HG03342 (cell line): ENCODE results near the gene TNNI3K.

Source experiments
- ATAC-seq: cut with Tn5 transposase; IDR thresholded peaks from one replicate; pipeline ENCODE4 v1.9.1; 2021; ENCODE audit warnings: mild to moderate bottlenecking, moderate library complexity; ENCODE audit not compliant: unreplicated experiment

TNNI3K gene

DNA sequence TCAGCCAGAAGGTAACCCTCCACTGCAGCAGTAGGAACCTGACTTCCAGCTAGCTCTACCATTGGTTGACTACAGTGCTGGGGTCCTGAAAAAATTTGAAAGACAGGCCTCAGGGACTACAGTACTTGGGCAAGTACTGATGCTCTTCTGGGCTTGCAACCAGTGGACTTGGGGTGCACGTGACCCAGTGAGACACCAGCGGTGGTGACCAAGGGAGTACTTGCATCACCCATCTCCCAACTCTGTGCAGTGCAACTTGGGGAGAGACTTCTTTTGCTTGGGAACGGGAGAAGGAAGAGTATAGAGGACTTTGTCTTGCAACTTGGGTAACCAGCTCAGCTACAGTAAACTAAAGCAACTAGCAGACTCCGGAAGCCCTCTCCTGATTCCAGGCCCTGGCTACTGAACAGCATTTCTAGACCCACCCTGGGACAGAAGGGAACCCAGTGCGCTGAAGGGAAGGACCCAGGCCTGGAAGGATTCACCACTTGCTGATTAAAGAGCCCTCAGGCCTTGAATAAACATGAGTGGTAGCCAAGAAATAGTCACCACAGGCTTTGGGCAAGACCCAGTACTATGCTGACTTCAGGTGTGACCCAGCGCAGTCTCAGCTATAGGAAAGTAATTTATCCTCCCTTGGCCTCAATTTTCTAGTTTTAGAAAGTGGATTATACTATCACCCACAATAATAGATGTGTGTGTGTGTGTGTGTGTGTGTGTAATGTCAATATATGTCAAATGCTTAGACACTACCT is 45.6 kb downstream of the TNNI3K start:
- ATAC-seq = no peak

DNA sequence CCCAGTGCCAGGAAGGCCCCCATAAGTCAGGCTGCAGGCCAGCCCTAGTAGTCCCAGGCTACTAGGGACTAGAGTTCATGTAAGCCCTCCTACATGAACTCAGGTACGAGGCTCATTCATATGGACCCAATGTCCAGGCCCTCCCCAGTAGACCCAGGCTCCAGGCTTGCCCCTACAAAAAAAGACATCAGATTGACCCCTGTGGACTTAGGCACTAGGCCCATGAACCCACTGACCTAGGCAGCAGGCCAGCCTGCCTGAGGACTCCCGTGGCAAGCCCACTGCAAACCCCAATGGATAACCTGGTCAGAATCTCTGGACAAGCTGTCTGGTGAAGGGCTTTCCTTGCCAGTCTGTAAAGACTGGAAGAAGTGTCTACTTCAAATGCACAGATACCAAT is 51.2 kb downstream of the TNNI3K start:
- ATAC-seq = no peak

DNA sequence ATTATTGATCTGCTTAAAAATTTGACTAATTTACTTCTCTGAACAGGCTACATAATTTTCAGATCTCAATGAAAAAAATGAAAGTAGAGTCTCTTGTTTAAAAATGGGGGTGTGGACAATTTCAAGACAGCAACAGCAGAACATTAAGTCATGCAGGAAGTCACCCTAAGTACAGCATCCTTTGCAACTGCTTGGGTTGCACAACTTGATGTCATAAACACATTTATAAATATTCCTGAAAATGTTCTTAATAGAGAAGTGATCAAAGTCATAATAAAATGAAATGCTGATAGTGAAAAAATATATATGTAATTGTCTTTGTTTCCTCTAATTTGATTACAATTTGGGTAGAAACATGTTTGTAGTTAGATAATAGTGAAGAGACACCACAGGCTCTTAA is 79.3 kb downstream of the TNNI3K start:
- ATAC-seq = no peak

DNA sequence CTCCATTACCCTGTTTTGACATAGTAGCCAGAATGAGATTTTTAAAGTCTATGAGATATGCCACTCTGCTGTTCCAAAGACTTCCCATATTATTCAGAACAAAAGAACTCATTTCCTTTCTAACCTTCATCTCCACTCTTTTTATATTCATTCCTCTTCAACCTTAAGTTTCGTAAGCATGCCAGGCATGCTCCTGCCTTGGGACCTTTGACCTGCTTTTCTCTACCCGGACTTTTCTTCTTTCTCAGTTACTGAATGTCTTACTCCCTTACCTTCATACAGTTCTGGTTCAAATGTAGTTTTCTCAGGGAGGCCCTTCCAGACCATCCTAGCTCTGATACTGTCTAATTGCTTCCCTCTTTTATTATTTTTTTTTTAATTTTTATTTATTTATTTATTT is 81.1 kb downstream of the TNNI3K start:
- no peak for ATAC-seq

DNA sequence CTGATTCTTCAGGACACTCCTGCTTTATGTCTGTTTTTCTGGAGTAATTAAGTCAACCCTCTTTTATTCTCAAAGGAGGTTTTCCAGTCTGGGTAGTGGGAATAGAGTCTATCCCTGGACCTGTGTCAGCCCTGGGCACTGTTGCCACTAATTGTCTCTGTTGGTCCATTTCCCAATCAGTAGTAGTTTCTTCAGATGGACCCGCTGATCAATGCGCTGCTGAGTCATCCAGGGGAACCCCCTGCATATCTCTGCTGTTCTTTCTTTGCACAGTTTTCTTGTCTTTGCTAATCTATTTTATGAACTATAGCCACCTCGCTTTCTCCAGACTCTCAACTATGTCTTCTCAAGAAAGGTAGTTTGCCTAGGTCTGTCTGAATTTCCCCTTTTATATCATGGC is 82.5 kb downstream of the TNNI3K start:
- no peak for ATAC-seq

DNA sequence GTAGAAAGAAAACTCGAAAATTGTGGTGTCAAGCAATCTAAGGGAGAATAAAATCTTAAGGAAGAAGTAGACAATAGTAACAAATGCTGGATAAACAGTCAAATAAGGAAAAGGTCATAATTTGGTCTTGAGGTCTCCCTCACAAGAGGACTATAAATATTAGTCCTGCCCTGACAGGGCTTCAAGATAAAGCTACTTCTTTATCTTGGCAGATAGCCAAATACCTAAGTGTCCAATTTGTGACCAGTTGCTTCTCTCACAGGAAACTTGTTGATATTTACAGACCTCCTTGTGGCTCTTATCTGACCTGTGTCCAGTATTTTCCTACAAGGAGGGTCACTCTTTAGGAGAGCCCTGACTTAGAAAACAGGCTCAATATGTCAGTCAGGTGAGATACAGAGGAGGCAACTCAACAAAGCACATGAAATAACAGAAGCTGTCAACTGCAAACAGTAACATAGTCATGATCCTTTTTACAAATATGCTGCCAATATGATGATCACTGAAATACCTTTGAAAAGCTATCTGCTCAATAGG is 88.8 kb downstream of the TNNI3K start:
- no peak for ATAC-seq

DNA sequence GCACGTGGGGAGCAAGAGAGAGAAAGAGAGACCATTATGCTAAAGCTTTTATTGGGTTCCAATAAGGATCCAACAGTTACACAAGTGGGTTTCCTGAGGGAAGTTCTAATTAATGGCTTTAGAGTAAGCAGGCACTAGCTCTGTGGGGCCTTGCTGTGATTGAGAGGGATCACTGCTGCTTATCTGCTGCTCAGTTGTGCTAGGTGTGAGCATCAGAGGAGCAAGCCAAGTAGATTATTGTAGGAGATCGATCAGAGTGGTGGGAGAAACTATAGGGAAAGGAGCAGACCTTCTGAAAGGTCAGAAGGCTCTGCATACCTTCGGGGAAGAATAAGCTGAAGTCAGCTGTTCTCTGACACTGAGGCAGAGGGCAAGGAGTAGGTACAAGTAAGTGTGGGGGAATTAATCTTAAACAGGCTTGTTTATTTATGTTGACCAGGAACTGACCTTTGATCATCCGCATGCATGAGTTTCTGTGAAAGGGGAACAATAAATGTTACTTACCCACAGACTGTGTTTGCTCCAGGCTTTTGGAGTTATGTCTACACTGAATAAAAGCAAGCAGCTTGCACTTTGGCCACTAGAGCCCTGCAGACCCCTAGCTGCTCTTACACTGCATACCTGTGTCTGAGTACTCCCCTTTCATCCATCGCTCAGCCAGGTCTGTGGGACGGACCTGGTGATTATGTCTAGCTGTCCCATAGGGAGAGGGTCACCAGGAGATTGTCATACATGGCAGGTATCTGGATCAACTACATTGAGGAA is 89.7 kb downstream of the TNNI3K start:
- ATAC-seq = no peak

DNA sequence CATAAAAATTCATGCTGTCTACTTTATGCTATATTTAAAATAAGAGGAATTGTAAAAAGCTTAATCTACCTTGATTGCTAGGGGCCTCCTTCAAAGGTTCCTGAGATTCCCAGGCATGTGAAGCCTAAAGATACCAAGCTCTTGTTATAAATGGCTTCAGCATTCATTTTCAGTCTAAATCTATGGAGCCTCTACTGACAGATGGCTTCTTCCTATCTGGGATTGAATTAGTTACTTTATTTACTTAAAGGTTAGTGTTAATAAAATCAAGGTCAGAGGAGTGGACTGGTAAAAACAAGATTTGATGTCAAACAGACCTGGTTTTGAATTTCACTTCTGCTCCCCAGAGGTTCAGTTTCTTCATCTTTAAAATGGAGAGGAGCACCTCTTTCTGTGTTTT is 93.7 kb downstream of the TNNI3K start:
- no peak for ATAC-seq

DNA sequence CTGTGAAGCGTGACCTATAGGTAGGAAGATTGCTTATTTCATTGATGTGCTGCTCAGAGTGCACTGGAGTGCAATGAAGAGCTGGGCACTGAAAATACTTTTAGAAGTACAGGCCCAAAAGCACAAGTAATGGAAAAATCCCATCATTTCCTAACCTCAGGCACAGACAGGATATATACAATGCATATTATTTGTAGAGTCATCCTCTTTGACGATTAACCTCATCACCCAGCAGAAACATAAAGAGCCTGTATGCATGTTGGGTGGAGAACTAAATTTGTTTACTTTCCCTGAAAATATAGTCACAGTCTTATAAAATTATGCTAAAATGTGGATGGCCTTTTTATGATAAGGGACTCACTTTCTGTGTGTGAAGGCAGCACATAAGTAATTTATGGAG is 98.1 kb downstream of the TNNI3K start:
- no peak for ATAC-seq

DNA sequence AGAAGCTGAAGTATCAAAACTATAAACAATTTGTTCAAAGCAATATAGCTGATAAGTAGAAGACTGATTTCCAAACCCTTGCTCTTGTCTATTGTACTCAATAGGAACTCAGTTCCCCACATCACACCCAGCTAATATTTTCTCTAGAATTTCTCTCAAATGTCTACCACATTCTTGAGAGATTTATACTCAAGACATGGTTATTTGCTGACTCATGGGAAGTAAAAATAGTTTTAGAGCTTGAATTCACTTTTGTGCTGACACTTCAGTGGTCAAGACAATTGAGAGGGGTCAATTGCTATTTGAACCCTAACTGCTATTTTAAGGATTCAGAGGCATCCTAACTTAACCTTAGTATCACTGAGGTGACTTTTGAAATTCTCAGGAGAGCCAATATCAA is 99.0 kb downstream of the TNNI3K start:
- ATAC-seq = no peak

DNA sequence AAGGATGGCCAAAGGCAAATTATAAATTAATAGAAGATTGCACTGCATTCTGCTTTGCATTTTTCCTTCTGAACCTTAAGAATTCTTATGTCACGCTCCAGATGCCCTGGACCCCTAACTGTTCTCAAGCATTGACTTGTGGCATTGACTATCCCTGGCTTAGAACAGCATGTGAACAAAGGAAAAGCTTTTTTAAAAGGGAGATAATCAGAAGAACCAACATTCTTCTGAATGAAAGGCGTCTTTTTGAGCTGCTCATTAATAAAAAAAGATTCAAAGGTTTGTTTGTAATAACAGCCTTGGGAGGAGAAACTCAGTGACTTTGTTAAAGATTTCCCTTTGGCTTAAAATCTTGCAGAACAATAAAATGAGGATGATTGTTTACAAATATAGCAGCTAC is 105.5 kb downstream of the TNNI3K start:
- ATAC-seq = no peak

DNA sequence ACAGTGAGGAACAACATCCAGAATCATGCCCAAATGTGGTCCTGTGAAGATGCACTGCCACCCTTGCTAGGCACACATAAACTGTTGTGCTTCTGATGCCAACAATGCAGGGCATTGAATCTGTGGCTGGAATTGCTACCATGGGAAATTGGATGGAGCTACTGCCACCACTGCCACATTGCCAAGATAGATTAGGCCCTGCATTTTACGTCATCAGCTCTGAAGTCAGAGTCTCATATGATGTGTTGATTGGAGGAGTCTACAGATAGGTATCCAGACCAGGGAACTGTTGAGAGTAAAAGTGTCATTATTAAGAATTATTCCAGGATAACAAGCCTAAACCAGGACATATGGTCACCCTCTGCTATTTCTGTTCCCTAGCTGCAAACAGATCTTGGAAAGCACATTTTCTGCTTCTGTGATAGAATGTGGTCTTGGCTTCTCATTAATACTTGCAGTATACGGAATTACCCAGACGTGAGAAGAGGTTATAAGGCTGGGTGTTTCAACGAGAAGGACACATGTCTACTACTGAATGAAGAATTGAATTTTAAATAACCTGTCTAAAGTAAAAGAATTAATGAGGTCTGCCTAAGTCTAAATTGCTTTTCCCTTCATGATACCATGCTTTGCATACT is 106.6 kb downstream of the TNNI3K start:
- no peak for ATAC-seq

DNA sequence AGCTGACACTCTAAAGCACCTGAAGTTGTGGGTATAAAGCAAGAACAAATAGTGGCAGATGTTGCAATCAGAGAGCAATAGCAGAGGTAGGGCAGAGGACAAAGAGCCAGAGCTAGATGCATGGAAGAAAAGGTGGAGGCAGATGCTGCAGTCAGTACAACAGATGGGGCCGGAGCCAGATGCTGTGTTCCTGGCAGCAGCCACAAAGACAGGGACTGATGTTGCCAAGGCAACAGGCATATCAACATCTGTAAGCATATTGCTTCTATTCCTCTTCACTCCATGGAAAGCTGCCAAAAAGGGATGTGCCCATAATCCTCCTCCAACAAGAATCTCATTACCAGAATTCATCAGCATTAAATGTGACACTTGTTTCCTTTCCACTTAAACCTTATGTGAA is 108.0 kb downstream of the TNNI3K start:
- ATAC-seq = no peak

DNA sequence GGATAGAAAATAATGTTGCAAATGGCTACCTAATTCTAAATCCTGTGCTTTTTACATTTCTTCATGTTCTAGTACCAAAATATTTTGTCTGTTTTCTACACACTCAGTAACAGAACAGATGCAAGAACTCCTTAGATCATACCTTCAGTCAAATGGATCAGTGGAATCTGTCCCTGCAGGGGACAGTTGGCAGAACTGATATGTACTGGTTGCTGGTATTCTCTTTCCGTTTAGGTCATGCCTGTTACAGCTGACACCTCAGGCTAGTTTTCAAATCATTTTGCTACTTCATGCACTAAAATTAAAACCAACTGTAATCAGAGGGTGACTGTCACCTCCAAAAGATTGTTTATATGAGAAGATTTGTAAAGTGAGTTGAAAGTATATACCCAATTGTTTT is 109.2 kb downstream of the TNNI3K start:
- no peak for ATAC-seq

DNA sequence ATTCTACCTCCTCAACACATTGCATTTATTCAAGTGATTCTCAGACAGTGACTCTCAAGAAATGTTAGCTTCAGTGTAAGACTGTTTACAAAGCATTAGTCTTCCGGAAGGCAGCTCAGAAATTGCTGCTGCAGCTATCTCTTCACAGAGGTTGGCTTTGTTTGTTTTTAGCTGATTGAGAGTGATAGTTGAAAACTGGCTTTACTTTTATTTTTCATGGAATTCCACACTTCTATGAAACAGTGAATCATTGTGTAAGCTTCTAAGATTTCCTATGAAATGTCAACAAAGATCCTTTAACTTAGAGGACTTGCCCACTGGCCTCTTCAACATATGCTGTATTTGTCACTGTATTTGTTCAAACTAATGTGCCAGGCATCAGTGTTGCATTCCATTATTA is 121.3 kb downstream of the TNNI3K start:
- ATAC-seq = no peak

DNA sequence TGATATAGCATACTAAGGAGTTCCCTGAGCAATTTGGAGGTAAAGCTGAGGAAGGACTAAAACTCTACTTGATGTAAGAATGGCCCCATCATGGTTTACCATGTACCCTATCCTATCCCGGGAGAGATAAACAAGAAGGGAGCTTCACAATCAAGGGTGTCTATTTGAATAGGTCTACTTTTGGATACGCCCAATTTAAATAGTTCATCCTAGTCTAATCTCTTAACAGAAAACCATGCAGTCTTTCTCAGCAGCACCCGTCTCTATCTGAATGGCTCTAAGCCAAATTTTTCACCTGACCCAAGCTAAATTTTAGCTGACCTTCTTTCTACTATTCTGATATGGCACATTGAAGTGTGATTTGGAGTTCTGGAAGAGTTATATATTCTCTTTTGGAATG is 122.0 kb downstream of the TNNI3K start:
- ATAC-seq = no peak

DNA sequence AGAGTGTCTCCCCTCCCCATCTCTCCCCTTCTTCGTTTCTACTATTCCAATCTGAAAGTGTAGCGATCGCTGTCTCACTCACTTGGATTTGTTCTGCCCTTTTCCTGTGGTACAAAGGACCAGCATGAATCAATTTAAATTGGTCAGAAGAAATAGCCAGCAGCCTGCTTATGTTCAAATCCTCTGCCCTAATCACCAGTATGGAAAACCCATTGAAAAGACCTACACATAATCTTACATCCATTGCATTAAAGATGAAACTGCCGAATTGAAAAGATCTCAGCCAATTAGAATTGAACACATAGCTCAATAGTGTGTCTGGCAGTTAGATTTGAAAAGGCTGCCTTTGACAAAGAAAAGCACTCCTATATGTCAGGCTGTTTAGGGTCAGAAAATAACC is 122.6 kb downstream of the TNNI3K start:
- no peak for ATAC-seq

DNA sequence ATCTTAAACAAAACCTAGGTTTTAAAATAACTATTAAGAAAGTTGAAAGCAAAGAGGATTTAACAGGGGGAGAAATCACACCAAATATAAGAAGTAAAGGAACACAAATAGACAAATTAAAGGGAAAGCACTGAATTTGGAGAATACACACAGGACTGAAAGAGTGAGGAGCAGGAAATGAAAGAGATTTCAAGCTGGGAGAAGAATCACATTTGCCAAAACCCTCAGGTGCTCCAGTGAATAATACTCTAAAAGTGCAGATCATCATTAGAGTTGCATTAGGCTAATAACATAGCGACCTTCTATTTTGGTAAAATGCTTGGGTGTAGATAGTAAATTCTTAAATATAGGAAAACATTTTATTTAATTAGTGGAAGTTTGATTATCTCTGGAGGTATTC is 127.5 kb downstream of the TNNI3K start:
- no peak for ATAC-seq

DNA sequence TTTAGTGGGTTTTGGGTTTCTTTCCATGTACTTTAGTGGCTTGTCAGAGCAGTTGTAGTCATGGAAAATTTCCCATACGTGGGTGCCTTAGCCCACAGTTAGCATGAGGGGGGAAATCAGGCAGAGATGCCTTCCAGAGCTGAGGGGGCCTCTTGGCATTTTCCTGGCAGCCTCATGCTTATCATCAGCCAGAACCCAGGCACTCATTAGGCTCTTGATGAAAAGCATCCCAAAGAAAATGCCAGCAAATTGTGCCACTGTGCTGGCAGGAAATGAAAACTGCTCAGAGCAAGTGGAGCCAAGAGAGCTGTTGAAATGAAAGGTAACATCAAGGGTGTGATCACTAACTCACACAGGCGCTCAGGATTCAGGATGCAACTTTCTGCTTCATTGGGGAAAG is 128.0 kb downstream of the TNNI3K start:
- no peak for ATAC-seq

DNA sequence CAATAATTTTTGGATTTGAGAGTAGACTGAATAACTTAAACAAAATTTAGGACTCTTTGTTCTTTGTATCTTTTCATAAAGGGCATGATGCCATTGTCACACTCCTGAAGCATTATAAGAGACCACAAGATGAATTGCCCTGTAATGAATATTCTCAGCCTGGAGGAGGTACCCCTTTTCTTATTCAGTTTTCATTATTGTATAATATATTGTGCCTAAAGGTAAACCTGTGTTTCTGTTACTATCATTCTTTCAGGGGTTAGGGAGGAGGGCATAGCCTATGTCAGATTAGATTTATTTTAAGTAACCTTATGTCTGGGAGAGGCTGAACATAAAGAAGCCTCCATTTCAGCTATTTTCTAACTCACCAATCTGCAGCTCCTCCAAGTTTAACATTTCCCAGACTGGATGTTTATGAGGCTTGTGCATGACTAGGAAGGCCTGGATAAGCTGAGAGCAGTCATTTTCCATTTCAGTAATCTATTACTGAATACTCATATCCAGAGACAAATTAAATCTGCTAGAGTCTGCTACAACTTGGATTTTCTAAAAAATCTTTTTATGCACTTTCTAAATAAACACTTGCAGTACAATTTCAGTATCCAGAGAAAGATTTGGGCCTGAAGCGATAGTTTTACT is 132.1 kb downstream of the TNNI3K start:
- ATAC-seq = no peak

DNA sequence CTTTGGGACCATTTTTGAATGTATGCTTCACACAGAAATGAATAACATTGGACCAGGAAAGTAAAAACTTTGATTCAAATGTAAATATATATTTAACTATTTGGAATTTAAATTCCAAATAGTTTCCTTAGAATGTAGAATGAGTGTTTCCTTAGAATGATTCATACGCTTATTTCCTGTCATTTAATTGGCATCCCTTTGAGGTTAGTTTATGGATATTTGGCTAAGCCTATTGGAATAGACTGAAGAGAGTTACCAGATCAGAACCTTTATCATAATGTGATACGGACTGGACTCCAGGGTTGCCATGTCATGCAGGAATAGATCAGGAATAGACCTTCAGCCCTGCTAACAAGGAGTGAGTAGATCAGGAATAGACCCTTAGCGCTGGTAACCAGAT is 133.1 kb downstream of the TNNI3K start:
- ATAC-seq = no peak
